HG02678 (cell line): ENCODE measurements around the gene ZNF497.
"Not testable (repeated sequence)": the region's sequence is repeated elsewhere in the genome, so short reads cannot be mapped to it uniquely, and the experiment has no call there.

Experiments used
- ATAC-seq: cut with Tn5 transposase; IDR thresholded peaks from one replicate; pipeline ENCODE4 v1.9.1; 2021; ENCODE audit warnings: mild to moderate bottlenecking, moderate library complexity; ENCODE audit not compliant: unreplicated experiment

ZNF497 gene

GRCh38 chr19:58317476-58318072, 45.0 kb downstream of the ZNF497 start:
- no peak for ATAC-seq

GRCh38 chr19:58315580-58315979, 47.0 kb downstream of the ZNF497 start:
- no peak for ATAC-seq

GRCh38 chr19:58311345-58311865, 51.1 kb downstream of the ZNF497 start:
- ATAC-seq = no peak

GRCh38 chr19:58310685-58311084, 51.9 kb downstream of the ZNF497 start:
- ATAC-seq = not testable (repeated sequence)

GRCh38 chr19:58307736-58308135, 54.8 kb downstream of the ZNF497 start:
- ATAC-seq = no peak

- no peak for ATAC-seq
Measured at GRCh38 chr19:58305932-58306323, 56.6 kb downstream of the ZNF497 start.

GRCh38 chr19:58305065-58305931, 57.3 kb downstream of the ZNF497 start, which contains the start of gene ERVK3-1:
Gene ERVK3-1 (plus strand): TSS chr19:58305377. CDS start chr19:58312169, 6,792 bp downstream.
- peak; percentile 98 for ATAC-seq

- no peak for ATAC-seq
Measured at GRCh38 chr19:58304748-58305064, 57.8 kb downstream of the ZNF497 start.
